Fibroblast of lung (primary cell): ENCODE data around the gene DSCAML1. TPM values are rescaled to one million over a fixed set of nuclear protein-coding genes. Genes with fewer than 3 reads are reported as not detected.

ENCODE experiments used
- DNase-seq, 2 donors: peaks; one replicate each; pipeline versions ENCODE4 v3.0.0 to v3.0.0-alpha.2; 2010; ENCODE audit warnings: low read depth in 2 of 2
- H2AFZ ChIP-seq: 2 replicates; pipeline ENCODE4 v1.5.1; 2012; ENCODE audit warnings: low read length, control low read depth, inconsistent platforms
- H3K27ac ChIP-seq: 2 replicates; pipeline ENCODE4 v1.5.1; 2011; ENCODE audit warnings: low read length, control low read depth; ENCODE audit not compliant: insufficient read depth
- H3K27me3 ChIP-seq: 2 replicates; pipeline ENCODE4 v1.5.1; 2011; ENCODE audit warnings: mild to moderate bottlenecking, low read length; ENCODE audit not compliant: control insufficient read depth, insufficient read depth
- H3K36me3 ChIP-seq: 2 replicates; pipeline ENCODE4 v1.5.1; 2011; ENCODE audit warnings: low read length; ENCODE audit not compliant: control insufficient read depth, insufficient read depth
- H3K4me1 ChIP-seq: 2 replicates; pipeline ENCODE4 v1.5.1; 2011; ENCODE audit warnings: low read length; ENCODE audit not compliant: control insufficient read depth, insufficient read depth; ENCODE audit errors: extremely low read depth
- H3K4me2 ChIP-seq: 2 replicates; pipeline ENCODE4 v1.5.1; 2011; ENCODE audit warnings: low read length, control low read depth; ENCODE audit not compliant: insufficient read depth; ENCODE audit errors: extremely low read depth
- H3K4me3 ChIP-seq, 4 experiments: fragments of 200-600 bp in 1 of 4; sonication (generic) in 1 of 4; replicated peaks in 1 of 4; 2 replicates each; pipeline ENCODE4 v1.5.1; 2011 to 2016; ENCODE audit warnings: low read length in 4 of 4, low read depth in 3 of 4, mild to moderate bottlenecking in 3 of 4, control low read depth in 2 of 4, inconsistent platforms in 1 of 4, mixed read lengths in 1 of 4; ENCODE audit not compliant: insufficient read depth in 1 of 4; ENCODE audit errors: control extremely low read depth in 1 of 4
- H3K79me2 ChIP-seq: 2 replicates; pipeline ENCODE4 v1.5.1; 2012; ENCODE audit warnings: mild to moderate bottlenecking, low read length, inconsistent platforms; ENCODE audit not compliant: control insufficient read depth, insufficient read depth
- H3K9ac ChIP-seq: 2 replicates; pipeline ENCODE4 v1.5.1; 2011; ENCODE audit warnings: mild to moderate bottlenecking, low read length, control low read depth; ENCODE audit not compliant: insufficient read depth
- H3K9me3 ChIP-seq: 2 replicates; pipeline ENCODE4 v1.5.1; 2012; ENCODE audit warnings: low read depth, low read length; ENCODE audit not compliant: control insufficient read depth, insufficient read depth
- H4K20me1 ChIP-seq: 2 replicates; pipeline ENCODE4 v1.5.1; 2011; ENCODE audit warnings: low read length; ENCODE audit not compliant: control insufficient read depth, insufficient read depth; ENCODE audit errors: extremely low read depth
- EZH2 ChIP-seq: IDR thresholded peaks from 2 replicates; pipeline ENCODE4 v1.5.1; 2012; ENCODE audit warnings: low read length, control low read depth, mild to moderate bottlenecking; ENCODE audit errors: missing control alignments
- polyA plus RNA-seq, 2 donors: library from polyadenylated mRNA; depleted of rRNA in 1 of 2; stranded (reverse) in 1 of 2; unstranded in 1 of 2; fragments of >200 nt; gene quantifications; 2 replicates each; pipeline ENCODE4 v1.2.1, GENCODE V29; 2011 to 2012; ENCODE audit warnings: missing spikeins in 1 of 2
- total RNA-seq: library from RNA; depleted of rRNA; stranded (reverse); fragments of >200 nt; gene quantifications from 2 replicates; pipeline ENCODE4 v1.2.1, GENCODE V29; 2014
- TF ChIP-seq, protein P1 (sequence below), 2 donors: IDR thresholded peaks in 1 of 2; conservative IDR thresholded peaks in 1 of 2; 1 replicate in 1 of 2; 2 replicates in 1 of 2; pipeline ENCODE4 v1.5.1; 2011 to 2012; ENCODE audit warnings: low read length in 2 of 2, control low read depth in 1 of 2, inconsistent platforms in 1 of 2, low read depth in 1 of 2, mild to moderate bottlenecking in 1 of 2

Gene DSCAML1
- total and polyA plus RNA-seq, 2 donors (not counting 1 experiment from before 2014, with no cell fraction given), result not detected

DNA sequence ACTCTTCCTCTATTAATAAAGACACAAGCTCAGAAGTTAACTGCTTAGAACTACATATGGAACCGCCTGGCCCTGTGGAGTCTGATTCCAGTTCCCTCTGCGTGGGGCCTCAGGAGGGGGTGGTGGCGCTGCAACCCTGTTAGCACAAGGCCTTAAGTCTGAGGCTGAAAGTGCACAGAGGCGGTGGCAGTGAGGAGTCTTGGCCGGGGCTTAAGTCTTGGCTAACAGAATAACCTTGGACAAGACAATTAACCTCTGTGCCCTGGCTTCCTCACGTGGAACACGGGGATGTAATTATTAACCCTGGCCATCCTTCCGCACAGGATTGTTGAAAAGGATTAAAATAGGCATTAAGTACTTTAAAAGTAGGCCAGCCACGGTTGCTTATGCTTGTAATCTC, 277.8 kb downstream of the DSCAML1 start:
- no peak overlapping the region for H3K9ac ChIP-seq
- no peaks in the 10 kb centered on the region for H3K4me1 ChIP-seq
- TF ChIP-seq, protein P1, sequence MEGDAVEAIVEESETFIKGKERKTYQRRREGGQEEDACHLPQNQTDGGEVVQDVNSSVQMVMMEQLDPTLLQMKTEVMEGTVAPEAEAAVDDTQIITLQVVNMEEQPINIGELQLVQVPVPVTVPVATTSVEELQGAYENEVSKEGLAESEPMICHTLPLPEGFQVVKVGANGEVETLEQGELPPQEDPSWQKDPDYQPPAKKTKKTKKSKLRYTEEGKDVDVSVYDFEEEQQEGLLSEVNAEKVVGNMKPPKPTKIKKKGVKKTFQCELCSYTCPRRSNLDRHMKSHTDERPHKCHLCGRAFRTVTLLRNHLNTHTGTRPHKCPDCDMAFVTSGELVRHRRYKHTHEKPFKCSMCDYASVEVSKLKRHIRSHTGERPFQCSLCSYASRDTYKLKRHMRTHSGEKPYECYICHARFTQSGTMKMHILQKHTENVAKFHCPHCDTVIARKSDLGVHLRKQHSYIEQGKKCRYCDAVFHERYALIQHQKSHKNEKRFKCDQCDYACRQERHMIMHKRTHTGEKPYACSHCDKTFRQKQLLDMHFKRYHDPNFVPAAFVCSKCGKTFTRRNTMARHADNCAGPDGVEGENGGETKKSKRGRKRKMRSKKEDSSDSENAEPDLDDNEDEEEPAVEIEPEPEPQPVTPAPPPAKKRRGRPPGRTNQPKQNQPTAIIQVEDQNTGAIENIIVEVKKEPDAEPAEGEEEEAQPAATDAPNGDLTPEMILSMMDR (conservative IDR thresholded peaks at IDR 0.05 in 1 of 2, IDR thresholded peaks at IDR 0.05 in 1 of 2; ENCODE audit: low read depth in 1 of 2, low read length in 2 of 2), result no peak
- TF ChIP-seq EZH2, result no peak
- H3K36me3 ChIP-seq, result no peaks in the 10 kb centered on the region
- H2AFZ ChIP-seq, result no peak overlapping the region
- H3K4me3 ChIP-seq, result no peak overlapping the region
- H3K27me3 ChIP-seq, result no peaks in the 10 kb centered on the region
- no peaks in the 10 kb centered on the region for H4K20me1 ChIP-seq
- H3K9me3 ChIP-seq, result no peaks in the 10 kb centered on the region
- H3K27ac ChIP-seq, result no peak overlapping the region
- H3K4me2 ChIP-seq, result no peak overlapping the region
- no peaks in the 10 kb centered on the region for H3K79me2 ChIP-seq
- DNase-seq, result no peak

GRCh38 chr11:117518455-117518854, 278.6 kb downstream of the DSCAML1 start:
- Histone ChIP-seq H3K4me3 (no peak overlapping the region), H3K27ac (no peak overlapping the region), H3K9ac (no peak overlapping the region), H3K4me1 (no peaks in the 10 kb centered on the region), H3K9me3 (no peaks in the 10 kb centered on the region), H3K79me2 (no peaks in the 10 kb centered on the region), H3K27me3 (no peaks in the 10 kb centered on the region), H3K4me2 (no peak overlapping the region), H3K36me3 (no peaks in the 10 kb centered on the region), H2AFZ (no peak overlapping the region), H4K20me1 (no peaks in the 10 kb centered on the region)
- no peak for DNase-seq
- TF ChIP-seq EZH2, result no peak

GRCh38 chr11:117517097-117517496, 279.9 kb downstream of the DSCAML1 start:
- Histone ChIP-seq H3K4me1 (no peaks in the 10 kb centered on the region), H3K9ac (no peak overlapping the region), H3K4me3 (no peak overlapping the region), H3K36me3 (no peaks in the 10 kb centered on the region), H3K27me3 (peaks cover 2% of the 10 kb centered on the region), H3K79me2 (no peaks in the 10 kb centered on the region), H2AFZ (no peak overlapping the region), H3K4me2 (no peak overlapping the region), H4K20me1 (no peaks in the 10 kb centered on the region), H3K27ac (no peak overlapping the region), H3K9me3 (no peaks in the 10 kb centered on the region)
- TF ChIP-seq EZH2, result no peak
- TF ChIP-seq, protein P1 (conservative IDR thresholded peaks at IDR 0.05 in 1 of 2, IDR thresholded peaks at IDR 0.05 in 1 of 2; ENCODE audit: low read depth in 1 of 2, low read length in 2 of 2), result no peak
- DNase-seq, result no peak
